Fibroblast of the aortic adventitia (primary cell): Measurements from ENCODE around the gene IDH3A. TPM values are rescaled to one million over a fixed set of nuclear protein-coding genes. Genes with fewer than 3 reads are reported as not detected.

Experiments used
- DNase-seq: peaks from one replicate; pipeline ENCODE4 v3.0.0-alpha.2; 2010; ENCODE audit warnings: low read depth
- H3K4me3 ChIP-seq: 2 replicates; pipeline ENCODE4 v1.5.1; 2011; ENCODE audit warnings: low read depth, mild to moderate bottlenecking, control low read depth, low read length, moderate library complexity
- total RNA-seq: library from RNA; depleted of rRNA; stranded (reverse); fragments of >200 nt; gene quantifications from 2 replicates; pipeline ENCODE4 v1.2.3, GENCODE V29; 2012; ENCODE audit warnings: low replicate concordance
- TF ChIP-seq, protein P1 (sequence below): IDR thresholded peaks from 2 replicates; pipeline ENCODE4 v1.5.1; 2011; ENCODE audit warnings: mild to moderate bottlenecking, low read length, control low read depth, inconsistent platforms; ENCODE audit not compliant: insufficient read depth

IDH3A gene
- total RNA-seq, 1 donor = 53.8 TPM

DNA sequence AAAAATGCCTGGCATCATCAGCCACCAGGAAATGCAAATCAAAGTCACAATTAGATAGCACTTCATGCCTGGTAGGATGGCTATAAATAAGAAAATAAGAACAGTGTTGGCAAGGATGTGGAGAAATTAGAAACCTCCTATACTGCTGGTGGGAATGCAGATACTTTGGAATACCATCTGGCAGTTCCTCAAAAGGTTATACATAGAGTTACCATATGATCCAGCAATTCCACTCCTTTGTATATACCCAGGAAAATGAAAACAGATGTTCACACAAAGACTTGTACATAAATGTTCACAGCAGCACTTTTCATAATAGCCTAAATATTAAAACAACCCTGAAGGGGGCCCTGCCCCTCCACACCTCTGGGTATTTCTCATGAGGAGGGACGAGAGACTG lies 71.6 kb downstream of the IDH3A start:
- H3K4me3 ChIP-seq = no peak overlapping the region
- TF ChIP-seq, protein P1, sequence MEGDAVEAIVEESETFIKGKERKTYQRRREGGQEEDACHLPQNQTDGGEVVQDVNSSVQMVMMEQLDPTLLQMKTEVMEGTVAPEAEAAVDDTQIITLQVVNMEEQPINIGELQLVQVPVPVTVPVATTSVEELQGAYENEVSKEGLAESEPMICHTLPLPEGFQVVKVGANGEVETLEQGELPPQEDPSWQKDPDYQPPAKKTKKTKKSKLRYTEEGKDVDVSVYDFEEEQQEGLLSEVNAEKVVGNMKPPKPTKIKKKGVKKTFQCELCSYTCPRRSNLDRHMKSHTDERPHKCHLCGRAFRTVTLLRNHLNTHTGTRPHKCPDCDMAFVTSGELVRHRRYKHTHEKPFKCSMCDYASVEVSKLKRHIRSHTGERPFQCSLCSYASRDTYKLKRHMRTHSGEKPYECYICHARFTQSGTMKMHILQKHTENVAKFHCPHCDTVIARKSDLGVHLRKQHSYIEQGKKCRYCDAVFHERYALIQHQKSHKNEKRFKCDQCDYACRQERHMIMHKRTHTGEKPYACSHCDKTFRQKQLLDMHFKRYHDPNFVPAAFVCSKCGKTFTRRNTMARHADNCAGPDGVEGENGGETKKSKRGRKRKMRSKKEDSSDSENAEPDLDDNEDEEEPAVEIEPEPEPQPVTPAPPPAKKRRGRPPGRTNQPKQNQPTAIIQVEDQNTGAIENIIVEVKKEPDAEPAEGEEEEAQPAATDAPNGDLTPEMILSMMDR = no peak
- DNase-seq = no peak

Other genes starting within 250 kb of the IDH3A start
- 28.9 and 51.5 TPM in 2 replicates for gene TBC1D2B, start 71.7 kb upstream of the IDH3A start, total RNA-seq
- not detected in 2 replicates for gene SH2D7, start 56.8 kb upstream of the IDH3A start, total RNA-seq
- gene CIB2, start 17.9 kb upstream of the IDH3A start, total RNA-seq = 2.3 and 4.3 TPM in 2 replicates
- gene ACSBG1, start 85.2 kb downstream of the IDH3A start, total RNA-seq = under 0.01 TPM in 1 of 2 replicates, not detected in the other
- 0.65 and 2.3 TPM in 2 replicates for gene DNAJA4, start 115.2 kb downstream of the IDH3A start, total RNA-seq
- gene SKIC8, start 150.2 kb downstream of the IDH3A start, total RNA-seq = 56.7 and 62.1 TPM in 2 replicates
- not detected in 2 replicates for gene CRABP1, start 191.0 kb downstream of the IDH3A start, total RNA-seq